ENCODE measurements around the gene USP17L12. TPM values are rescaled to one million over a fixed set of nuclear protein-coding genes. Genes with fewer than 3 reads are reported as not detected.
"Not testable (repeated sequence)": the region's sequence is repeated elsewhere in the genome, so short reads cannot be mapped to it uniquely, and the experiment has no call there.

USP17L12 gene
- total RNA-seq, 2 experiments from 2014 or later: not detected

DNA sequence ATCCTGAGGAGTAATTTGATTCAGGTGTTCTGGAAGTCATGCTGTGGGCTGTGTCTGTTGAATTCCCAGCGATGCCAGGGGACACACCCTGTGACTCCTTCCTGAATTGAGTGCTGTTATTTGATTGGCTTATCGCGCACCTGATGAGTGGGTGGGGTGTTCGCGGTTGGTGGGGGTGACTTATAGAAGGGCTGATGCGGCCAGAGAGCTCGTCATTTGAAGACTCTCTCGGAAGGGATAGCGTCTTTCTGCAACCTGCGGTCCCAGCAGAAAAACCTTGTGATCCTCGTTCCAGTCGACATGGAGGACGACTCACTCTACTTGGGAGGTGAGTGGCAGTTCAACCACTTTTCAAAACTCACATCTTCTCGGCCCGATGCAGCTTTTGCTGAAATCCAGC is 47.4 kb downstream of the USP17L12 start, which contains the start of gene USP17L22:
Gene USP17L22 (plus strand): TSS at position 301 of the 400 bp plus-strand sequence. CDS start 0 bp downstream, at position 301.
- CTCF ChIA-PET; H3K27ac Mint-ChIP-seq; H3K4me3 Mint-ChIP-seq; H3K27me3 Mint-ChIP-seq; H3K4me1 Mint-ChIP-seq; H3K9me3 Mint-ChIP-seq; POLR2A ChIA-PET; H3K36me3 Mint-ChIP-seq (ENCODE audit: low read depth); DNase-seq: not testable (repeated sequence)

Other genes with a start within 250 kb of the USP17L12 start
- gene FAM90A26, start 49.7 kb upstream of the USP17L12 start, total RNA-seq: not detected
- gene USP17L10, start 9.5 kb upstream of the USP17L12 start, total RNA-seq: not detected
- not detected for gene USP17L11, start 4.7 kb upstream of the USP17L12 start, total RNA-seq
- not detected for gene USP17L13, start 4.7 kb downstream of the USP17L12 start, total RNA-seq
- not detected for gene USP17L15, start 14.2 kb downstream of the USP17L12 start, total RNA-seq
- not detected for gene USP17L17, start 23.7 kb downstream of the USP17L12 start, total RNA-seq
- not detected for gene USP17L18, start 28.5 kb downstream of the USP17L12 start, total RNA-seq
- not detected for gene USP17L19, start 33.2 kb downstream of the USP17L12 start, total RNA-seq
- not detected for gene USP17L20, start 38.0 kb downstream of the USP17L12 start, total RNA-seq
- not detected for gene USP17L21, start 42.7 kb downstream of the USP17L12 start, total RNA-seq
- gene USP17L22, start 47.5 kb downstream of the USP17L12 start, total RNA-seq: not detected
- not detected for gene USP17L24, start 105.0 kb downstream of the USP17L12 start, total RNA-seq
- gene USP17L25, start 109.8 kb downstream of the USP17L12 start, total RNA-seq: not detected
- gene USP17L26, start 114.5 kb downstream of the USP17L12 start, total RNA-seq: not detected
- not detected for gene USP17L5, start 119.3 kb downstream of the USP17L12 start, total RNA-seq
- not detected for gene USP17L27, start 124.0 kb downstream of the USP17L12 start, total RNA-seq
- gene USP17L28, start 128.7 kb downstream of the USP17L12 start, total RNA-seq: not detected
- gene USP17L29, start 133.5 kb downstream of the USP17L12 start, total RNA-seq: not detected
- not detected for gene USP17L30, start 143.0 kb downstream of the USP17L12 start, total RNA-seq
- gene DEFB131A, start 224.3 kb downstream of the USP17L12 start, total RNA-seq: not detected